Endothelial cell of umbilical vein (primary cell): ENCODE measurements around the gene PTGDS. TPM values are rescaled to one million over a fixed set of nuclear protein-coding genes. Genes with fewer than 3 reads are reported as not detected.
A peak's percentile ranks its signal among the peaks of the same experiment; 100 is the strongest.

Experiments
- BruUV-seq: library from RNA; stranded (reverse); fragments of 400-500 nt; replicated peaks from 2 replicates; lab custom pipeline; 2021; lab: Mats Ljungman, UMichigan
- CTCF ChIA-PET: fragments of 300-600, 350-600 bp; sonication (Branson Sonifier 250); formaldehyde crosslinking; loops from one replicate; lab custom pipeline; 2021; ENCODE audit warnings: antibody characterized with exemption, inconsistent platforms; lab: Charles Lee
- POLR2A ChIA-PET: fragments of 300-600, 350-600 bp; sonication (Branson Sonifier 250); formaldehyde crosslinking; loops from one replicate; lab custom pipeline; 2021; ENCODE audit warnings: antibody characterized with exemption, inconsistent platforms; lab: Charles Lee
- DNase-seq: peaks from one replicate; pipeline ENCODE4 v3.0.0-alpha.2; 2011; ENCODE audit warnings: low read depth, low spot score
- FAIRE-seq: peaks from 2 replicates; lab custom pipeline; 2011; peaks lifted over from hg19 to GRCh38; lab: Jason Lieb, UNC
- H2AFZ ChIP-seq: 2 replicates; pipeline ENCODE4 v1.6.0; 2012; ENCODE audit warnings: low read depth, low read length, control low read depth, inconsistent platforms
- H3K27ac ChIP-seq: 2 replicates; pipeline ENCODE4 v1.5.1; 2011; ENCODE audit warnings: low read depth, mild to moderate bottlenecking, control low read depth, low read length, moderate library complexity; ENCODE audit not compliant: insufficient read depth
- H3K27me3 ChIP-seq, 2 experiments: 2 replicates each; pipeline versions ENCODE4 v1.6.0 to v1.6.1; 2011; ENCODE audit warnings: low read length in 2 of 2, mixed read lengths in 1 of 2; ENCODE audit not compliant: control insufficient read depth in 2 of 2, insufficient read depth in 2 of 2
- H3K36me3 ChIP-seq, 2 experiments: 2 replicates in 1 of 2; 3 replicates in 1 of 2; pipeline ENCODE4 v1.5.1; 2011; ENCODE audit warnings: low read length in 2 of 2, mild to moderate bottlenecking in 1 of 2, moderate library complexity in 1 of 2; ENCODE audit not compliant: control insufficient read depth in 2 of 2, insufficient read depth in 2 of 2; ENCODE audit errors: extremely low read depth in 1 of 2
- H3K4me1 ChIP-seq: 3 replicates; pipeline ENCODE4 v1.5.1; 2011; ENCODE audit warnings: mild to moderate bottlenecking, low read length; ENCODE audit not compliant: control insufficient read depth, insufficient read depth; ENCODE audit errors: extremely low read depth
- H3K4me2 ChIP-seq: 2 replicates; pipeline ENCODE4 v1.6.1; 2011; ENCODE audit warnings: low read length, control low read depth, mixed read lengths; ENCODE audit not compliant: insufficient read depth
- H3K4me3 ChIP-seq, 3 experiments: fragments of 200-600 bp in 1 of 3; sonication (generic), shearing (Covaris generic) in 1 of 3; replicated peaks in 1 of 3; 2 replicates each; pipeline ENCODE4 v1.5.1; 2011 to 2016; ENCODE audit warnings: control low read depth in 3 of 3, low read length in 3 of 3, mild to moderate bottlenecking in 2 of 3, inconsistent platforms in 1 of 3, low read depth in 1 of 3, moderate library complexity in 1 of 3; ENCODE audit not compliant: insufficient read depth in 1 of 3
- H3K79me2 ChIP-seq: 2 replicates; pipeline ENCODE4 v1.6.0; 2012; ENCODE audit warnings: low read length, inconsistent platforms; ENCODE audit not compliant: control insufficient read depth, insufficient read depth
- H3K9ac ChIP-seq: replicated peaks from 2 replicates; pipeline ENCODE3; 2011; ENCODE audit warnings: low read length, control low read depth; ENCODE audit not compliant: insufficient read depth; ENCODE audit errors: extremely low read depth
- H3K9me1 ChIP-seq: replicated peaks from 3 replicates; pipeline ENCODE4 v1.6.0; 2011; ENCODE audit warnings: mild to moderate bottlenecking, low read length; ENCODE audit not compliant: control insufficient read depth, insufficient read depth; ENCODE audit errors: extremely low read depth
- H3K9me3 ChIP-seq: replicated peaks from 2 replicates; pipeline ENCODE4 v1.5.1; 2012; ENCODE audit warnings: low read length, inconsistent platforms; ENCODE audit not compliant: control insufficient read depth, insufficient read depth
- H4K20me1 ChIP-seq: replicated peaks from 2 replicates; pipeline ENCODE3; 2011; ENCODE audit warnings: mild to moderate bottlenecking, low read length; ENCODE audit not compliant: control insufficient read depth, insufficient read depth; ENCODE audit errors: extremely low read depth
- EZH2 ChIP-seq: IDR thresholded peaks from 2 replicates; pipeline ENCODE4 v1.6.1; 2012; ENCODE audit warnings: borderline replicate concordance, low read depth, mild to moderate bottlenecking, moderate library complexity, low read length, inconsistent platforms; ENCODE audit not compliant: severe bottlenecking
- GATA2 ChIP-seq: IDR thresholded peaks from 2 replicates; pipeline ENCODE4 v1.7.0; 2011; ENCODE audit warnings: low read depth, mild to moderate bottlenecking, moderate library complexity, mixed read lengths, low read length; ENCODE audit not compliant: insufficient read length, insufficient read depth
- JUN ChIP-seq: IDR thresholded peaks from 2 replicates; pipeline ENCODE4 v1.6.1; 2011; ENCODE audit warnings: borderline replicate concordance, low read depth; ENCODE audit not compliant: insufficient read length, insufficient read depth
- POLR2AphosphoS5 ChIP-seq: IDR thresholded peaks from 2 replicates; pipeline ENCODE4 v1.6.1; 2012; ENCODE audit warnings: low read depth, mild to moderate bottlenecking, control low read depth, low read length, moderate library complexity; ENCODE audit not compliant: insufficient read depth
- dilution Hi-C: fragments of 300-500 bp; cut with MboI; formaldehyde crosslinking; loops from one replicate; pipeline ENCODE4 v1.15.0; 2019; ENCODE audit warnings: low sequenced_read_pairs; ENCODE audit not compliant: extremely low pct_ligation_motif_present
- intact Hi-C: fragments of 100-400 bp; cut with micrococcal nuclease; formaldehyde crosslinking; loops from one replicate; pipeline ENCODE4 v1.10.0; 2022
- polyA plus RNA-seq, 4 experiments: library from polyadenylated mRNA; depleted of rRNA in 3 of 4; stranded (reverse) in 3 of 4; unstranded in 1 of 4; fragments of >200 nt; gene quantifications; 2 replicates each; pipeline versions ENCODE4 v1.2.1 to v1.2.3, GENCODE V29; 2011 to 2012; ENCODE audit warnings: missing spikeins in 1 of 4
- total RNA-seq: library from RNA; stranded (reverse); gene quantifications from 2 replicates; pipeline ENCODE4 v1.2.3, GENCODE V29; 2021
- TF ChIP-seq, protein P1 (sequence below): IDR thresholded peaks from 2 replicates; pipeline ENCODE4 v1.6.1; 2011; ENCODE audit not compliant: insufficient read depth, insufficient read length
- TF ChIP-seq, protein P2 (sequence below), 2 donors: IDR thresholded peaks; 1 replicate in 1 of 2; 2 replicates in 1 of 2; pipeline ENCODE4 v1.5.1; 2011; ENCODE audit warnings: low read length in 2 of 2, mild to moderate bottlenecking in 2 of 2, moderate library complexity in 2 of 2, control low read depth in 1 of 2, inconsistent platforms in 1 of 2, low read depth in 1 of 2; ENCODE audit not compliant: insufficient read depth in 1 of 2; ENCODE audit errors: extremely low read depth in 1 of 2

PTGDS gene
- total and polyA plus RNA-seq, 2 donors (not counting 3 experiments of a cell fraction or from before 2014, with no cell fraction given): not detected

DNA sequence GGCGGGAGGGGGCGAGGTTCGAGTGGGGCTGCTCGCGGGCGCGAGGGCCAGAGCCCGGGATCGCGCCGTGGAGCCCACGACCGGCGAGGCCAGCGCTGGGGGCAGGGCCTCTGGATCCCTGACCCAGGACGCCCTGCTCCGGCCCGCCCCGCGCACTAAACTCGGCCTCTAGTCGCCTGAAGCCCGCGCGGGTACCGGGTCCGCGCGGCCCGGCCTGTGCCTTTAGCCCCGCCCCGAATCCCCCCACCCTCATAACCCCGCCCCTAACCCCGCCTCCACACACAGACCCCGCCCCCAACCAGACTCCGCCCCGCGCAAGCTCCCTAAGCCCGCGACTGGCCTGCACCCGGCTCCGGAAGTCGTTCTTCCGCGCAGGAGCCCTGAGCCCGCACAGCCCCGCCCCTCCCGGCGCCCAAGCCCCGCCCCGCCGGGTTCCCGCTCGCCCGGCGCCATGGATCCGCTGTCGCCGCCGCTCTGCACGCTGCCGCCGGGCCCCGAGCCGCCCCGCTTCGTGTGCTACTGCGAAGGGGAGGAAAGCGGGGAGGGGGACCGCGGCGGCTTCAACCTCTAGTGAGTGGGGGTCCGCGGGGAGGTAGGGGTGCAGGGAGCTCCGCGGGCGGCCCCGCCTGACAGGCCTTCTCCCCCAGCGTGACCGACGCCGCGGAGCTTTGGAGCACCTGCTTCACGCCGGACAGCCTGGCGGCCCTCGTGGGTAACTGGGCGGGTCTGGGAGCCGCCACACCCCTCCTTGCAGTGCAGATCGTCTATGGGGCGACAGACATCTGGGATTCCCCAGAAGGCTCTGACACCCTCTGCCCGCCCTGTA is 14.9 kb downstream of the PTGDS start, which contains the start of gene PAXX:
PAXX (plus strand) TSS at position 430 of the 826 bp plus-strand sequence; CDS start at position 452, 22 bp downstream.
- Histone ChIP-seq H3K27me3 (no peaks in the 10 kb centered on the region), H3K9me1 (no peaks in the 10 kb centered on the region), H3K27ac (peak within 1 kb of the TSS; percentile 25), H3K4me3 (peak within 1 kb of the TSS; percentile 47 to 56 (median 54)), H3K9ac (peak within 1 kb of the TSS; percentile 30), H3K9me3 (no peaks in the 10 kb centered on the region), H3K36me3 (no peaks in the 10 kb centered on the region), H4K20me1 (no peaks in the 10 kb centered on the region), H3K4me1 (peaks cover 18% of the 10 kb centered on the region), H3K79me2 (peaks cover 9% of the 10 kb centered on the region), H3K4me2 (peak within 1 kb of the TSS; percentile 86), H2AFZ (peak within 1 kb of the TSS; percentile 52)
- ChIA-PET POLR2A (interaction anchor here (0.6 to 1.0 kb wide), 4 partner anchors 14 to 624 kb away, joined by 3 to 8 read pairs (median 3); no protein-coding TSS in a partner anchor), CTCF (interaction anchor here (0.9 to 1.8 kb wide), 10 partner anchors 10 to 150 kb away, joined by 3 to 6 read pairs (median 4); partner anchors contain the start of genes AJM1, FBXW5, FUT7 and LCNL1)
- FAIRE-seq (peak; percentile 73), DNase-seq (peak; percentile 80)
- dilution Hi-C loops (no loop called here), intact Hi-C loops (loop anchor here (1.0 to 5.0 kb wide), 2 partner anchors 14 to 45 kb away; partner anchors contain the start of gene C8G)
- BruUV-seq: TSS peak; percentile 70
- TF ChIP-seq JUN: no peak
- TF ChIP-seq, protein P1, sequence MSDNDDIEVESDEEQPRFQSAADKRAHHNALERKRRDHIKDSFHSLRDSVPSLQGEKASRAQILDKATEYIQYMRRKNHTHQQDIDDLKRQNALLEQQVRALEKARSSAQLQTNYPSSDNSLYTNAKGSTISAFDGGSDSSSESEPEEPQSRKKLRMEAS: no peak
- no peak for TF ChIP-seq EZH2
- TF ChIP-seq, protein P2, sequence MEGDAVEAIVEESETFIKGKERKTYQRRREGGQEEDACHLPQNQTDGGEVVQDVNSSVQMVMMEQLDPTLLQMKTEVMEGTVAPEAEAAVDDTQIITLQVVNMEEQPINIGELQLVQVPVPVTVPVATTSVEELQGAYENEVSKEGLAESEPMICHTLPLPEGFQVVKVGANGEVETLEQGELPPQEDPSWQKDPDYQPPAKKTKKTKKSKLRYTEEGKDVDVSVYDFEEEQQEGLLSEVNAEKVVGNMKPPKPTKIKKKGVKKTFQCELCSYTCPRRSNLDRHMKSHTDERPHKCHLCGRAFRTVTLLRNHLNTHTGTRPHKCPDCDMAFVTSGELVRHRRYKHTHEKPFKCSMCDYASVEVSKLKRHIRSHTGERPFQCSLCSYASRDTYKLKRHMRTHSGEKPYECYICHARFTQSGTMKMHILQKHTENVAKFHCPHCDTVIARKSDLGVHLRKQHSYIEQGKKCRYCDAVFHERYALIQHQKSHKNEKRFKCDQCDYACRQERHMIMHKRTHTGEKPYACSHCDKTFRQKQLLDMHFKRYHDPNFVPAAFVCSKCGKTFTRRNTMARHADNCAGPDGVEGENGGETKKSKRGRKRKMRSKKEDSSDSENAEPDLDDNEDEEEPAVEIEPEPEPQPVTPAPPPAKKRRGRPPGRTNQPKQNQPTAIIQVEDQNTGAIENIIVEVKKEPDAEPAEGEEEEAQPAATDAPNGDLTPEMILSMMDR (IDR thresholded peaks at IDR 0.05; ENCODE audit: extremely low read depth in 1 of 2, insufficient read depth in 1 of 2, low read depth in 1 of 2, low read length in 2 of 2): no peak
- no peak for TF ChIP-seq GATA2
- peak; percentile 68 for TF ChIP-seq POLR2AphosphoS5
